Endothelial cell of hepatic sinusoid (primary cell): Measurements from ENCODE around the gene YBX3.

Experiments used
- in situ Hi-C: cut with HindIII; loops from 2 replicates; pipeline ENCODE4 v1.10.0; 2017; ENCODE audit warnings: low sequenced_read_pairs

The YBX3 gene

GRCh38 chr12:10722905-10723746 is at the start of gene YBX3:
Gene YBX3 (minus strand): TSS chr12:10723323. CDS start chr12:10723111, 212 bp downstream.
- in situ Hi-C loops: no loop called here

- in situ Hi-C loops: no loop called here
These were observed 48.1 kb upstream of the YBX3 start for GRCh38 chr12:10771132-10771733.

- in situ Hi-C loops: no loop called here
These were observed 36.5 kb upstream of the YBX3 start for GRCh38 chr12:10759657-10760056.

- in situ Hi-C loops: no loop called here
These were observed 33.1 kb upstream of the YBX3 start for GRCh38 chr12:10756194-10756593.

- in situ Hi-C loops: no loop called here
These were observed 29.9 kb upstream of the YBX3 start for GRCh38 chr12:10753059-10753458.

- in situ Hi-C loops: no loop called here
These were observed 27.2 kb upstream of the YBX3 start for GRCh38 chr12:10750385-10750727.

GRCh38 chr12:10749700-10750384 is 26.7 kb upstream of the YBX3 start:
- in situ Hi-C loops: loop anchor here (10.0 kb wide), 1 partner anchor 425 kb away; no protein-coding TSS in a partner anchor

GRCh38 chr12:10747730-10748129 is 24.6 kb upstream of the YBX3 start:
- in situ Hi-C loops: loop anchor here (10.0 kb wide), 1 partner anchor 423 kb away; no protein-coding TSS in a partner anchor

GRCh38 chr12:10743420-10743819 is 20.3 kb upstream of the YBX3 start:
- in situ Hi-C loops: loop anchor here (10.0 kb wide), 1 partner anchor 419 kb away; no protein-coding TSS in a partner anchor

- in situ Hi-C loops: loop anchor here (10.0 kb wide), 1 partner anchor 417 kb away; no protein-coding TSS in a partner anchor
These were observed 18.7 kb upstream of the YBX3 start for GRCh38 chr12:10741845-10742244.

- in situ Hi-C loops: loop anchor here (10.0 kb wide), 1 partner anchor 415 kb away; no protein-coding TSS in a partner anchor
These were observed 17.1 kb upstream of the YBX3 start for GRCh38 chr12:10740182-10740581.

- in situ Hi-C loops: loop anchor here (10.0 kb wide), 1 partner anchor 415 kb away; no protein-coding TSS in a partner anchor
These were observed 16.3 kb upstream of the YBX3 start for GRCh38 chr12:10739157-10740118.

- in situ Hi-C loops: no loop called here
These were observed 14.1 kb upstream of the YBX3 start for GRCh38 chr12:10737249-10737648.

- in situ Hi-C loops: no loop called here
These were observed 13.3 kb upstream of the YBX3 start for GRCh38 chr12:10736463-10736862.

GRCh38 chr12:10735428-10735827 is 12.3 kb upstream of the YBX3 start:
- in situ Hi-C loops: no loop called here

GRCh38 chr12:10732549-10732948 is 9.4 kb upstream of the YBX3 start:
- in situ Hi-C loops: no loop called here

GRCh38 chr12:10732066-10732465 is 8.9 kb upstream of the YBX3 start:
- in situ Hi-C loops: no loop called here

GRCh38 chr12:10730559-10730958 is 7.4 kb upstream of the YBX3 start:
- in situ Hi-C loops: no loop called here

- in situ Hi-C loops: no loop called here
These were observed 5.0 kb upstream of the YBX3 start for GRCh38 chr12:10728091-10728490.

GRCh38 chr12:10726945-10727344 is 3.8 kb upstream of the YBX3 start:
- in situ Hi-C loops: no loop called here
